Thyroid gland (tissue), 4 donors: Measurements from ENCODE around the gene ABCB1. TPM values are rescaled to one million over a fixed set of nuclear protein-coding genes. Genes with fewer than 3 reads are reported as not detected.

Source experiments
- DNase-seq, 2 donors: peaks; one replicate each; pipeline ENCODE4 v3.0.0-alpha.2; 2019
- H3K27ac ChIP-seq, 3 donors: fragments of 200-600 bp; sonication (generic); 1 replicate in 2 of 3; 2 replicates in 1 of 3; pipeline ENCODE4 v1.5.1; 2016 to 2019; ENCODE audit warnings: mild to moderate bottlenecking in 1 of 3, moderate library complexity in 1 of 3
- H3K27me3 ChIP-seq: fragments of 200-600 bp; sonication (generic); one replicate; pipeline ENCODE4 v1.5.1; 2019
- H3K36me3 ChIP-seq, 2 donors: fragments of 200-600 bp; sonication (generic); one replicate each; pipeline ENCODE4 v1.5.1; 2016 to 2019
- H3K4me1 ChIP-seq, 2 donors: fragments of 200-600 bp; sonication (generic); one replicate each; pipeline ENCODE4 v1.5.1; 2017 to 2019
- H3K4me3 ChIP-seq, 3 donors: fragments of 200-600 bp; sonication (generic); replicated peaks in 1 of 3; 1 replicate in 2 of 3; 2 replicates in 1 of 3; pipeline ENCODE4 v1.5.1; 2016; ENCODE audit warnings: mild to moderate bottlenecking in 1 of 3
- H3K9me3 ChIP-seq: fragments of 200-600 bp; sonication (generic); one replicate; pipeline ENCODE4 v1.5.1; 2017
- POLR2A ChIP-seq, 2 donors: fragments of 450-650 bp; IDR thresholded peaks; one replicate each; pipeline ENCODE4 v1.6.1; 2017; ENCODE audit warnings: antibody characterized with exemption in 2 of 2, mild to moderate bottlenecking in 2 of 2, moderate library complexity in 1 of 2
- WGBS, 2 donors: methylation state at CpG; one replicate each; pipeline ENCODE4 v1.1.5; 2017; 5-methylcytosine and 5-hydroxymethylcytosine counted together
- intact Hi-C: fragments of 100-400 bp; cut with DNase I; formaldehyde crosslinking; loops from one replicate; pipeline ENCODE4 v1.15.1; 2023
- total RNA-seq, 4 donors: library from RNA; depleted of rRNA; stranded (reverse); fragments of >200 nt; gene quantifications; one replicate each; pipeline ENCODE4 v1.2.3, GENCODE V29; 2016
- TF ChIP-seq, protein P1 (sequence below), 6 experiments: fragments of 200-600 bp in 3 of 6; fragments of 450-650 bp in 3 of 6; sonication (generic) in 3 of 6; IDR thresholded peaks; one replicate each; pipeline ENCODE4 v1.5.1; 2016 to 2019; ENCODE audit warnings: antibody characterized with exemption in 6 of 6, mild to moderate bottlenecking in 2 of 6, inconsistent platforms in 1 of 6, moderate library complexity in 1 of 6

ABCB1 gene
- total RNA-seq, 4 donors from 2014 or later = 2.7 to 5.9 (median 4.4) TPM

DNA sequence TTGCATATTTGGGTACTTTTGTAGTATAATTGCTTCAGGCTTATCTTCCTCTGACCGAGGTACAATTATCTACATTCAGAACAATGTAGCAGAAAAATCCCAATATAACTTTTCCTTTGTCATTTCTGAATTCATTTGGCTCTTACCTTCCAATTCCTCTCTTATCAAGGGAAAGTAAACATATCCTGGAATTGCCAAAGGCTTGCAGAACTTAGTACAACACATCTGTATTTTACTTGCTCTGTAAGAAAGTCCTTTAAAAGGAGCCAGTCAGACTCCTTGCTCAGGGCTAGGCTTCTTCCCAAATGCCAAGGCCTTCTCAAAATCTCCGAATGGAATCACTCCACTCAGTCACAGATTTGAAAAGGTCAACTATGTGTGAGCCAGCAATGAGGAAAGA, 81.9 kb downstream of the ABCB1 start:
- intact Hi-C loops = no loop called here
- no peaks in the 10 kb centered on the region for H3K9me3 ChIP-seq
- H3K4me1 ChIP-seq = no peaks in the 10 kb centered on the region
- 63 to 77% methylated on average over 2 of the region's 2 CpGs for WGBS, 2 donors
- TF ChIP-seq, protein P1, sequence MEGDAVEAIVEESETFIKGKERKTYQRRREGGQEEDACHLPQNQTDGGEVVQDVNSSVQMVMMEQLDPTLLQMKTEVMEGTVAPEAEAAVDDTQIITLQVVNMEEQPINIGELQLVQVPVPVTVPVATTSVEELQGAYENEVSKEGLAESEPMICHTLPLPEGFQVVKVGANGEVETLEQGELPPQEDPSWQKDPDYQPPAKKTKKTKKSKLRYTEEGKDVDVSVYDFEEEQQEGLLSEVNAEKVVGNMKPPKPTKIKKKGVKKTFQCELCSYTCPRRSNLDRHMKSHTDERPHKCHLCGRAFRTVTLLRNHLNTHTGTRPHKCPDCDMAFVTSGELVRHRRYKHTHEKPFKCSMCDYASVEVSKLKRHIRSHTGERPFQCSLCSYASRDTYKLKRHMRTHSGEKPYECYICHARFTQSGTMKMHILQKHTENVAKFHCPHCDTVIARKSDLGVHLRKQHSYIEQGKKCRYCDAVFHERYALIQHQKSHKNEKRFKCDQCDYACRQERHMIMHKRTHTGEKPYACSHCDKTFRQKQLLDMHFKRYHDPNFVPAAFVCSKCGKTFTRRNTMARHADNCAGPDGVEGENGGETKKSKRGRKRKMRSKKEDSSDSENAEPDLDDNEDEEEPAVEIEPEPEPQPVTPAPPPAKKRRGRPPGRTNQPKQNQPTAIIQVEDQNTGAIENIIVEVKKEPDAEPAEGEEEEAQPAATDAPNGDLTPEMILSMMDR (IDR thresholded peaks at IDR 0.05) = no peak
- no peak for TF ChIP-seq POLR2A (IDR thresholded peaks at IDR 0.05)
- H3K4me3 ChIP-seq = no peak overlapping the region
- DNase-seq = no peak
- H3K27me3 ChIP-seq = no peaks in the 10 kb centered on the region
- no peak overlapping the region for H3K27ac ChIP-seq
- no peaks in the 10 kb centered on the region for H3K36me3 ChIP-seq

DNA sequence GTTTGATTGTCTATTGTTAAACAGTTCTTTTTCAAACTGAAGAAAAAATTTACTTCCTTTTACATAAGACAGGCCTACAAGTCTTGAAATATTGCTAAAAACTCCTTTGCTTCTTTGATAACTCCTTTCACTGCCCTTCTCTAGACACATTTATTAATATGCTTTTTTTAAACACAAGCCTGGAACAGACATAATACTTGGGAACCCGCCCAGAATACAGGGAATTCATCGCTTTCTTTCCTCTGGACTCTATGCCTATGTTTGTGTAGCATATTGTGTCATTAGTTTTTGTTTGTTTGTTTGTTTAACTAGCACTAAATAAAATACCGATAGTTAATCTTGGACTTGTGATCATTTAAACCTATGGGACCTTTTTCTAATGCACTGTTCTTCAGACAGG, 82.8 kb downstream of the ABCB1 start:
- no peaks in the 10 kb centered on the region for H3K27me3 ChIP-seq
- intact Hi-C loops = no loop called here
- TF ChIP-seq, protein P1 (IDR thresholded peaks at IDR 0.05) = no peak
- TF ChIP-seq POLR2A (IDR thresholded peaks at IDR 0.05) = no peak
- H3K36me3 ChIP-seq = no peaks in the 10 kb centered on the region
- H3K4me3 ChIP-seq = no peak overlapping the region
- no peaks in the 10 kb centered on the region for H3K4me1 ChIP-seq
- H3K9me3 ChIP-seq = no peaks in the 10 kb centered on the region
- DNase-seq = no peak
- WGBS, 2 donors = 84 to 85% methylated on average over 3 of the region's 3 CpGs
- no peak overlapping the region for H3K27ac ChIP-seq

DNA sequence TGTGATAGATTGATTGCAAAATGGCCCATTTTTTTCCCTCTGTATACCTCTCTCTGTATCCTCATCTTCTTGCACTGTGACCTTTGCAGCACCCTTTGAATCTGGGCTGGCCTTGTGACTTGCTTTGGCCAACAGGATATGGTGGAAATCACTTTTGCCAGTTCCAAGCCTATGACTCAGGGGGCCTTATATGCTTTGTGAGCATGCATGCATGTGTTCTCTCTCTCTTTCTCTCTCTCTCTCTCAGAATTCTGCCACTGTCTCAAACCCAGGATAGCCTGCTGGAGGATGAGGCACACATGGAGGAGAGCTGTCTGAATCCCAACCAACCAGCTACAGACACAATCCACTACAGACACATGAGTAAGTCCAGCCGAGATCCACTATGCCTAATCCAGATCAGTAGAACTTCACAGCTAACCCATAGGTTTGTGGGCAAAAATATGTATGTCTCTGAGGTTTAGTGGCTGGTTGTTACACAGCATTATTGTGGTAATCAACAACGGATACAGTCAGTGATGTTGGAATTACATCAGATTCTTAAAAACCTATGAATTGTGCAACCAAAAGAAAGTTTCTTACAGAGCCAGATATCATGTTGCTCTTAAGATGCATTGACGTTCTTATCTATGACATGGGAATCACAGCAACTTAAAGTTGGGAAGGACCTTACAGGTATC, 83.4 kb downstream of the ABCB1 start:
- Histone ChIP-seq H3K27me3 (no peaks in the 10 kb centered on the region), H3K36me3 (no peaks in the 10 kb centered on the region), H3K9me3 (no peaks in the 10 kb centered on the region), H3K4me3 (no peak overlapping the region), H3K4me1 (no peaks in the 10 kb centered on the region), H3K27ac (no peak overlapping the region)
- DNase-seq = no peak
- intact Hi-C loops = no loop called here
- WGBS, 2 donors = 72 to 81% methylated on average over 3 of the region's 3 CpGs
- TF ChIP-seq POLR2A (IDR thresholded peaks at IDR 0.05) = no peak
- TF ChIP-seq, protein P1 (IDR thresholded peaks at IDR 0.05) = no peak

DNA sequence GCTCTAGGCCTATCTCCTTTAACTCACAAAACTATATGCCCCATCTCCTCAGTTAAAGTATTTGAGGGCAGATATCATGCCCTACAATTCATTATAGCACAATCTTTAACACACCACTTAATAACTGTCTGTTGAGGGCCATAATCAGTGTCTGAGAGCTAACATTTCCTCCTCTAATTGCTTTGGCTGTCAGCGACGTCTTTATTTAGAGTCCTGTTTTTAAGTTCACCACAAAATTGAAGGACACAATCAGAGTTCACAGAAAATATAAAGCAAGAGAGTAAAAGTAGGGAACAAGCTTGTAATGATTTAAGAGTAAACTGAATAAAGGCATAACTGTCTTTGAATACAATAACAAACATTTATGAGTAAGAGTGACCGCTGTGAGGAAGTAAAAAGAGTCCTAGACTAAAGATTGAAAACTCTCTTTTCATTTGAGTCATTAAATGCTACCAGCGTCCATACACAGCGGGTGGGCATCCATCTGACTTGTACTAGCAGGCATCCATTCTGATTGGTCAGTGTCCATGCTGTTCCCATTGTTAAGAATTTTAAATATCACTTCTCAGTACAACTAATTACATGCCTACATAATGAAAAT, 86.8 kb downstream of the ABCB1 start:
- 85 to 91% methylated on average over 5 of the region's 5 CpGs for WGBS, 2 donors
- no peak for DNase-seq
- no peaks in the 10 kb centered on the region for H3K27me3 ChIP-seq
- H3K9me3 ChIP-seq = no peaks in the 10 kb centered on the region
- no peaks in the 10 kb centered on the region for H3K4me1 ChIP-seq
- TF ChIP-seq POLR2A (IDR thresholded peaks at IDR 0.05) = no peak
- TF ChIP-seq, protein P1 (IDR thresholded peaks at IDR 0.05) = no peak
- no peak overlapping the region for H3K4me3 ChIP-seq
- H3K36me3 ChIP-seq = no peaks in the 10 kb centered on the region
- intact Hi-C loops = no loop called here
- H3K27ac ChIP-seq = no peak overlapping the region

DNA sequence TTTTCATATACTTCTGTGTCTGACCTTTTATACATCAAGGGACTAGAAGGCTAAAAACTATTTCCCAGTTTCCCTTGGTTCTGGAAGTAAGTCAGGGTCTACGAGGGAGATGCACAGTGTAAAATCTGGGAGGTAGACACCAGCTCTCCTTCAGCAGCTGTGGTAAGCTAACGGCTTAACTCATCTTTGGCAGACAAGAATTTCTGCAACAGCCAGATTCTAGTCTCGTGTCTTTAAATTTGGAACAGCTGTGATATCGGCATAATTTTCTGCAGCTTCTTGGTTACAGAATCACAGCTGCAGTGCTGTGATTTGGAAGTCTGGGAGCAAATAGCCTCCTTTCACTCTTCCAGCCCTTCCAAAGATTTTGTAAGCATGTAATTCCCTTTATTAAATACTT, 87.8 kb downstream of the ABCB1 start:
- Histone ChIP-seq H3K4me1 (no peaks in the 10 kb centered on the region), H3K27ac (no peak overlapping the region), H3K9me3 (no peaks in the 10 kb centered on the region), H3K27me3 (no peaks in the 10 kb centered on the region), H3K4me3 (no peak overlapping the region), H3K36me3 (no peaks in the 10 kb centered on the region)
- intact Hi-C loops = no loop called here
- TF ChIP-seq POLR2A (IDR thresholded peaks at IDR 0.05) = no peak
- DNase-seq = no peak
- WGBS, 2 donors = 72 to 82% methylated on average over 4 of the region's 4 CpGs
